ENCODE measurements around the gene KIF17. TPM values are rescaled to one million over a fixed set of nuclear protein-coding genes. Genes with fewer than 3 reads are reported as not detected.
A peak's percentile ranks its signal among the peaks of the same experiment; 100 is the strongest.

Gene KIF17
- total RNA-seq, 2 donors from 2014 or later = not detected

GRCh38 chr1:20732071-20732587 lies 14.3 kb upstream of the KIF17 start:
- Mint-ChIP-seq H3K27ac (peak overlapping the region; percentile 83), H3K27me3 (ENCODE audit: low read depth) (peaks cover 29% of the 10 kb centered on the region), H3K36me3 (ENCODE audit: insufficient read depth in 2 of 2) (peaks cover 0 to 1% of the 10 kb centered on the region in 2 donors), H3K9me3 (no peaks in the 10 kb centered on the region), H3K4me1 (ENCODE audit: low read depth) (peaks cover 25% of the 10 kb centered on the region), H3K4me3 (peak overlapping the region; percentile 93 to 94)
- ATAC-seq (replicated peaks in 1 of 2) = peak; percentile 66 to 68
- DNase-seq = peak; percentile 68 to 69

GRCh38 chr1:20731057-20731991 lies 13.5 kb upstream of the KIF17 start:
- Mint-ChIP-seq H3K36me3 (ENCODE audit: insufficient read depth in 2 of 2) (peaks cover 0 to 1% of the 10 kb centered on the region in 2 donors), H3K27ac (peak overlapping the region; percentile 29), H3K4me3 (peak overlapping the region; percentile 89 to 91), H3K4me1 (ENCODE audit: low read depth) (peaks cover 25% of the 10 kb centered on the region), H3K9me3 (no peaks in the 10 kb centered on the region), H3K27me3 (ENCODE audit: low read depth) (peaks cover 29% of the 10 kb centered on the region)
- DNase-seq (peak in 1 of 2 donors; percentile 23), ATAC-seq (replicated peaks in 1 of 2) (peak; percentile 23 to 29)

GRCh38 chr1:20730690-20731056 lies 12.9 kb upstream of the KIF17 start:
- ATAC-seq (replicated peaks in 1 of 2) = no peak
- Mint-ChIP-seq H3K27me3 (ENCODE audit: low read depth) (peaks cover 29% of the 10 kb centered on the region), H3K36me3 (ENCODE audit: insufficient read depth in 2 of 2) (peaks cover 0 to 1% of the 10 kb centered on the region in 2 donors), H3K4me3 (peak overlapping the region; percentile 89 to 91), H3K4me1 (ENCODE audit: low read depth) (peaks cover 25% of the 10 kb centered on the region), H3K27ac (no peak overlapping the region), H3K9me3 (no peaks in the 10 kb centered on the region)
- DNase-seq = no peak

- peaks cover 0 to 1% of the 10 kb centered on the region in 2 donors for H3K36me3 Mint-ChIP-seq (ENCODE audit: insufficient read depth in 2 of 2)
- ATAC-seq (replicated peaks in 1 of 2) (no peak), DNase-seq (no peak)
- H3K27me3 Mint-ChIP-seq (ENCODE audit: low read depth) = peaks cover 29% of the 10 kb centered on the region
- peaks cover 25% of the 10 kb centered on the region for H3K4me1 Mint-ChIP-seq (ENCODE audit: low read depth)
- peak overlapping the region in 1 of 2 donors; percentile 57 for H3K4me3 Mint-ChIP-seq
- no peaks in the 10 kb centered on the region for H3K9me3 Mint-ChIP-seq
- H3K27ac Mint-ChIP-seq = no peak overlapping the region
These were observed 12.3 kb upstream of the KIF17 start for GRCh38 chr1:20729990-20730689.

GRCh38 chr1:20729155-20729931 lies 11.5 kb upstream of the KIF17 start:
- Mint-ChIP-seq H3K4me3 (no peak overlapping the region), H3K4me1 (ENCODE audit: low read depth) (peaks cover 25% of the 10 kb centered on the region), H3K27ac (no peak overlapping the region), H3K27me3 (ENCODE audit: low read depth) (peaks cover 29% of the 10 kb centered on the region), H3K9me3 (no peaks in the 10 kb centered on the region), H3K36me3 (ENCODE audit: insufficient read depth in 2 of 2) (peaks cover 0 to 1% of the 10 kb centered on the region in 2 donors)
- ATAC-seq (replicated peaks in 1 of 2) (no peak), DNase-seq (no peak)

GRCh38 chr1:20728371-20729154 lies 10.8 kb upstream of the KIF17 start:
- Mint-ChIP-seq H3K27ac (no peak overlapping the region), H3K9me3 (no peaks in the 10 kb centered on the region), H3K36me3 (ENCODE audit: insufficient read depth in 2 of 2) (peaks cover 0 to 1% of the 10 kb centered on the region in 2 donors), H3K4me1 (ENCODE audit: low read depth) (peaks cover 19% of the 10 kb centered on the region), H3K4me3 (no peak overlapping the region), H3K27me3 (ENCODE audit: low read depth) (peaks cover 29% of the 10 kb centered on the region)
- DNase-seq (no peak), ATAC-seq (replicated peaks in 1 of 2) (no peak)

- H3K27me3 Mint-ChIP-seq (ENCODE audit: low read depth) = peaks cover 29% of the 10 kb centered on the region
- no peak overlapping the region for H3K27ac Mint-ChIP-seq
- ATAC-seq (replicated peaks in 1 of 2) = no peak
- DNase-seq = no peak
- peaks cover 12% of the 10 kb centered on the region for H3K4me1 Mint-ChIP-seq (ENCODE audit: low read depth)
- no peak overlapping the region for H3K4me3 Mint-ChIP-seq
- no peaks in the 10 kb centered on the region for H3K9me3 Mint-ChIP-seq
- H3K36me3 Mint-ChIP-seq (ENCODE audit: insufficient read depth in 2 of 2) = peaks cover 0 to 1% of the 10 kb centered on the region in 2 donors
These were observed 10.0 kb upstream of the KIF17 start for GRCh38 chr1:20727746-20728316.

- H3K27ac Mint-ChIP-seq = no peak overlapping the region
- no peaks in the 10 kb centered on the region for H3K9me3 Mint-ChIP-seq
- H3K36me3 Mint-ChIP-seq (ENCODE audit: insufficient read depth in 2 of 2) = no peaks in the 10 kb centered on the region
- peaks cover 5% of the 10 kb centered on the region for H3K4me1 Mint-ChIP-seq (ENCODE audit: low read depth)
- ATAC-seq (replicated peaks in 1 of 2) = no peak
- DNase-seq = no peak
- H3K27me3 Mint-ChIP-seq (ENCODE audit: low read depth) = peaks cover 29% of the 10 kb centered on the region
- H3K4me3 Mint-ChIP-seq = no peak overlapping the region
These were observed 9.3 kb upstream of the KIF17 start for GRCh38 chr1:20726932-20727745.

- Mint-ChIP-seq H3K27ac (no peak overlapping the region), H3K9me3 (no peaks in the 10 kb centered on the region), H3K36me3 (ENCODE audit: insufficient read depth in 2 of 2) (no peaks in the 10 kb centered on the region), H3K27me3 (ENCODE audit: low read depth) (peaks cover 29% of the 10 kb centered on the region), H3K4me3 (no peak overlapping the region), H3K4me1 (ENCODE audit: low read depth) (peaks cover 5% of the 10 kb centered on the region)
- no peak for ATAC-seq (replicated peaks in 1 of 2)
- no peak for DNase-seq
These were observed 8.5 kb upstream of the KIF17 start for GRCh38 chr1:20726118-20726911.

- no peaks in the 10 kb centered on the region for H3K36me3 Mint-ChIP-seq (ENCODE audit: insufficient read depth in 2 of 2)
- ATAC-seq (replicated peaks in 1 of 2) = no peak
- no peak overlapping the region for H3K27ac Mint-ChIP-seq
- no peaks in the 10 kb centered on the region for H3K9me3 Mint-ChIP-seq
- peaks cover 5% of the 10 kb centered on the region for H3K4me1 Mint-ChIP-seq (ENCODE audit: low read depth)
- no peak for DNase-seq
- no peak overlapping the region for H3K4me3 Mint-ChIP-seq
- peaks cover 26% of the 10 kb centered on the region for H3K27me3 Mint-ChIP-seq (ENCODE audit: low read depth)
These were observed 7.6 kb upstream of the KIF17 start for GRCh38 chr1:20725189-20726117.
